Stimulated activated CD4-positive, alpha-beta T cell treated with anti-CD3 and anti-CD28 coated beads, Interleukin-4, amount 100 ng/mL, for 48 hours (primary cell): ENCODE data around the gene SOWAHA.
A peak's percentile ranks its signal among the peaks of the same experiment; 100 is the strongest.

Experiments used
- DNase-seq, 2 donors: peaks; one replicate each; pipeline ENCODE4 v3.0.0-alpha.2; 2020; ENCODE audit warnings: low read depth in 2 of 2

The SOWAHA gene

DNA sequence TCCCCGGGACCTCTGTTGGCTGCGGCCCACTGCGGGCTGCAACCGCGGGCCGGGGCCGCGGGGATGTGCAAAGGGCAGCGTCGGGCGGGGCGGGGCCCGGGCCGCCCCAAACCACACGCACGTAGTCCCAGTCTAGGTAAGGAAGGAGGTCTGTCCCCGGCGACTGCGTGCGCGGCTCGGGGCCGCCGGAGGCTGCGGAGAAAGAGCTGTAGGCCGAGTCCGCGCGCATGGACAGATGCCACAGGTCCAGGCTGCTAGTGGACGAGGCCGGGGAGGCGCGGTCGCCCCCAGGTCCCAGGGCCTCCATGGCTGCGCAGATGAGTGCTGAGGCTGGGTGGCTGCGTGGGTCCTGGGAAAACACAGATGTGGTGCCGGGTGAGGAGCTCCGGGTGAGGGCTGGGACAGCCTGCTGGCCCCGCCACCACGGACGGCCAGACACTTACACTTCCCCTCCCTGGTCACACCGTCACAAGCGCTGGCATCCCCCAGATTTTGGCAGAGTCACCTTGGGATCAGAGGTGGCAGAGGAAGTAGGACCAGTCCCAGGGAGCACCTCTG is 12.8 kb downstream of the SOWAHA start:
- DNase-seq, result no peak

DNA sequence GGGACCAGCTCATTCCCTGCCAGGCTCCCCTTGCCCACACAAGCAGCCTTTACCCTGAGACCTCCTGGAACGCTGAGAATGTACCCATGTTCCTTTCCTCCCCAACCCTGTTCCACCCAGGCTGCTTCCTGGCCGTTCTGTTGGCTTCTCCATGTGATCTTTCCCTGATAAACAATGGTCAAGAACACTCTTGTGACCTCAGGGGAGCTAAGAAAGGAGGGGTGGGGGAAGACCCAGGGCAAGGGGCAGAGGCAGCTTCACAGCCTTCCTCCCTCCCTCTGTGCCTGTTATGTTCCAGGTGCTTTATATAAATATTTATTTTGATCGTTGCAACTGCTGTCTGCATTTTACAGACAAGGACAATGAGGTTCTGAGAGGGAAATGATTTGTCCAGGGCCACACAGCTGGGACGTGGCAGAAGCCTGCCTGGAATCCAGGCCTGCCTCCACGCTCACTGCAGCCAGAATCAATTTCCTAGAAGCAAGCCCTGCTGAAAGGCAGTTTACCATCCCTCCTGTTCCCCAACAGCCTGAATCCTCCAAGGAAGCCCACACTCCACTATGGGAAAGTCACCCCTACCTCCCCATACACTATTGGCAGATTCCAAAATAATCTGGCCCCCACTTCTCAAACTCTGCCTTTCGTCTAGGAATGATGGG is 13.5 kb downstream of the SOWAHA start:
- DNase-seq, result no peak

DNA sequence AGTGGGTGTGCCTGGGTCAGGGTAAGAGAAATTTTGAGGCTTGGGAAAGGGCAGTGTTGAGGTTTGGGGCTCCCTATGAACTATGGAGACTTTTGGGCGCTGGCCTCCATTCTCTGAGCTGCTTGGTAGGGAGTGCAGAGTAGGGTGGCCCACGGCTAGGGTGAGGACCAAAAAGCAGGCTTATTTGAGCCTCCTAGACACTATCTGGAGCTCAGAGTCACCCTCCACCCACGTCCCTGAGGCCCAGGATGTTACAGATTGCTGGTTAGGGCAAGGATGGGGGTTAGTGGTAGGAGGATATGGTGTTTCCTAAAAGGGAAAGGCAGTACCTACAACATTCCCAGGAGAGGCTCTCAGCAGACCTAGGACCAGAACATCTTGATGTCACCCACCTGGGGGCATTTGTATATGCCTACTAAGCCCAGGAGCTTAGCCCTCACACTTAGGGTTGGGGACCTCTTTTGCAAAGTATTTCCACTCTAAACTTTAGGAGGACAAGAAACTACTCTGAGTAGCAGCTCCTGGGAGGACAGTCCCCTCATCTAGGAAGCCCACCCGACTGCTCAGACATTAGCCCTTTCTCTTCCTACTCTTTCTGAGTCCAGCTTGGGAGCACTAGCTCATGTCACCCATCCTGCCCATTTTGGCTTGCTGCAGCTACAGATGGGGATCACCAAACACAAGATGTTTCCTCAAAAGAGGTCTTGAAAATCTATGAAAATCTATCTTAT is 15.0 kb downstream of the SOWAHA start:
- DNase-seq, result no peak

DNA sequence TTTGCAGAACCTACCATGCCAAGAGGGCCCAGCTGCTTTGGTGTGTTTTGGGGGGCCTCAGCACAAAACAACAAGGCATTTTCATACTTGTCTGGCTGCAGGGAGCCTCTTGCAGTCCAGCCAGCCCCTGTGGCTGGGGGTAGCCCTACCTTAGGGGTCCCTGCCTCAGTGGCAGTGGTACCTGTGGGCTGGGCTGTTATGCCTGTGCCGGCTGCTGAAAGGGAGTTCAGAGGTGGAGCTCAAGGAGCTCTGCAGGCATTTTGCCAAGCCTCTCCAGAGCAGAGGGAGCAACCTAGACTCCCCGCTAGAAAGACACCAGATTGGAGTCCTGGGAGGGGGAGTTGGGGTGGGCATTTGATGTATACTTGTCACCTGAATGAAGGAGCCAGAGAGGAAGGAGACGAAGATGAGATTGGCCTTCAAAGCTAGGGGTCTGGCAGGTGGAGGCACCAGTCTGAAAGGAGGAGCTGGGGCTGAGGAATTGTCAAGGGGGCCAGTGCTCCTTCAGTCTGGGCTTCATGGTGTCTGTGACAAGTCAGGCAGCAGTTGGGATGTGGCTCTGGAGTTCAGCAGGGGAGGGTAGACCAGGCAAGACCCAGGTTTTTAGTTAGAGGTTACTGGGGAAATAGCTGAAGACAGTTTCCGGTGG is 15.9 kb downstream of the SOWAHA start:
- no peak for DNase-seq

DNA sequence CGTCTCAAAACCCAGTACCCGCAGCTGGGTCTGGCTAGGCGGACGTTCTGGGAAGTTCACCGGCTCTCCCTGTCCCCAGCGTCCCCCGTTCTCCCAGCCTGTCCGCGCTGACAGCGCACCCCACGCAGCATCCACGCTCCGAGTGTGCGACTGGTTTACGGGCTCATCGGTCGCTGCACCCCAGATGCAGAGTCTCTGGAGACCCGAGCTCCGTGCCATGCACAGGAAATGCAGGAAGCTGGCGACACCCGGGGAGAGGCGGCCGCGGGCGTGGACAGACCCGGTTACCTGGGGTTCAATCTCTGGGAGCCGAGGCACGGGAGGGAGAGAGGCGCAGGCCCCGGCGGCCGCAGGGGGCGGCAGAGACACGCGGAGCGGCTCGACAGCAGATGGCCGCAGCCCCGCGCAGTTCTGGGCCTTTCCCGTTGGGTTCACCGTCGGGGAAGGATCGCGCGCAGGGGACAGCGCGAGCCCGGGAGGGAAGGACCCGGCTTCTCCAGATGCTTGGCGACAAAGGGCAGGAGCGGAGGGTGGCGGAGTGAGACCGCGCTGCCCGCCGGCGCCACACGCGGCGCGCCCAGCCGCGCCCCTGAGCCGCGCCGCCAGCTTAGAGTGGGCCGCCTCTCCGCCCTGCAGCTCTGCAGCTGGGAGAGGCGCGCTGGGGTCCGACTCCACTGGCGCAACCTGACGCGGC is 16.8 kb downstream of the SOWAHA start:
- DNase-seq, result peak; percentile 64 to 65

DNA sequence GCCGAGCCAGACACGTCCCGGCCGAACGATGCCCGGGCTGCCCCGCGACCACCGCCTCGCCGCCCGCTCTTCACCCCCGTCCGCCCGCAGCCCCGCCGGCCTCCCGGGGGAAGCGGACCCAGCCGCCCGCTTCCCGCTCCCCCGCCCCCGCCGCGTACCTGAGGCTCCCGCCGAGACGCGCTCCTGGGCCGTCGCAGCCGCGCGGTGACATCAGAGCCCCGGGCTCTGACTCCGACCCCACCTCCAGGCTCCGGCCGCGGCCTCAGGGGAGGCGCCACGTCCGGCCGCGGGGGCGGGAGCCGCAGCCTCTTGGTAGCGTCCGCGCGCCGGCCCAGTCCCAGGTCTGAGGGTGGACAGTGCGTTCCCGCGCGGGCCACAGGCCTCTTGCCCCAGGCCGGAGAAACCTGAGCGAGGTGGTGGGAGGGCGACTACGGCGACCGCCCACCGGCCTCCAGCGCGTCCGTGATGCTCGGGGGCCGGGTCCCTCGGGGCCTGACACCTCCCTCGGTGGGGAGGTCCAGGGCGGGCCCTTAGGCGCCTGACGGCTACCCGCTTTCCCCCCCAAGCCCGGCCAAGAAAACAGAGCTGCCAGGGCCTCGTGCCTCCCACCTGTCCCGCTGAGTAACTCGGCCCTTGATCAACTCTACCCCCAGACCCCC is 17.5 kb downstream of the SOWAHA start, which contains the start of gene SHROOM1:
SHROOM1 (minus strand) TSS at position 212 of the 659 bp plus-strand sequence. CDS start 4,507 bp downstream, outside the sequence.
- no peak for DNase-seq

DNA sequence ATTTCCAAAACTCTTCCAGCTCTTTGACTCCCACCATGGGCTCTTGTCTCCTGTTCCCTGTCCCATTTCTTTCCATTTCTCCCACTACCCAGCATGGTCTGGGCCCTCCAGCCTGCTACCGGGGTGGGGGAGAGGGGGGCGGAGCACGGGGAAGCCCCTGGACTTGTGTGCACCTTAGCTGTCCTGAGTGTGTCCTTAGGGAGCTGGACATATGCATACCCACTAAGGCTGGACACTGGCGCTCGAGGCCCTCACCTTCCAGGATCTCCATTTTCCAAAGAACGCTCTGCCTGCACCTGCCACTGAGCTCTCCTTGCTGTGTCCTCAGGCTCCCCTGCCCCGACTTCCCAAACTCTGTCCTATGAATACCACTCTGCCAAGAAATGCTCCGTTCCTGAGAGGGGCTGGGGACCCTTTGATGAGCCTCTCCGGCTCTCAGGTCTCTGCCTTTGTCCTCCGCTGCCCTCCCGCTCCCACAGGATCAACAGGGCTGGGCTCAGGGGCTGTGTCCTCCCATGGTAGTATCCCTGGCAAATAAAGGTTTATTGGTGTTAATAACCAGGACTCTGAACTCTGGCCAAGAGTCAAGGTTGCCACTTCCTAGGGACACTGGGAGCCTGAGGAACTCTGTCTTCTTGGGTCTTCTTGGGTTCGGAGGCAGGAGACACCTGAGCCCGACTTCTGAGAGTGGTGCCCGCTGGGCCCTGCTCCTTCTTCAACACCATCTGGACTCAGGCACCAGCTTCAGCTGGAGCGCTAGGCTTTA is 18.2 kb downstream of the SOWAHA start:
- DNase-seq, result no peak

DNA sequence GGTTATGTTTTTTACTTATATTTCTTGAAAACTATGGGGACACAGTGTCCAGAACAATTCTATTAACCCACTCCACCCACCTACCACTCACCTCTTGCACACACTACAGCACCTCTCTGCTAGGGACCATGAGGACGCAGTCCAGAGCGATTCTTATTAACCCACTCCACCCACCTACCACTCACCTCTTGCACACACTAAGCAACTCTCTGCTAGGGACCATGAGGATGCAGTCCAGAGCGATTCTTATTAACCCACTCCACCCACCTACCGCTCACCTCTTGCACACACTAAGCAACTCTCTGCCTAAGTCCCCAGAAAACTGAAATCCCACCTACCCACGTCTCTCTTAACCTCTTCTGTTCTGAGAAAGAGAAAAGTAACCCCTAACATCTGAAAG is 19.5 kb downstream of the SOWAHA start:
- DNase-seq, result no peak

DNA sequence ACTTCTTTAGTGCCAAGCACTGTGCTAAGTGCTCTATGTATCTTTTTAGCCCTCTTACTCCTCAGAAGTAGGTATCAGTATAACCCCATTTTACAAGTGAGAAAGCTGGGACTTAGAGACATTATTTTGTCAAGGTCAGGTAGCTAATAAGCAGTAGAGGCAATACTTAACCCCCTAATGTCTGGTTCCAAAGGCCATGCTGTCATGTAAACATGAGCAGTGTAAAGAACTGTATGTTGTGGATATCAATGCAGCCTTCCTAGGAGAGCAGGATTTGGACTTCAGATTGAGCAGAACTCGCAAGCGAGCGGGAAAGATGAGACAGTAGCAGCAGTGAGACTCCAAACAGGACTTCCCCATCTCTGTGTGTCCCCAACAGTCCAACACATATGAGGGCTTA is 21.0 kb downstream of the SOWAHA start:
- DNase-seq, result no peak

DNA sequence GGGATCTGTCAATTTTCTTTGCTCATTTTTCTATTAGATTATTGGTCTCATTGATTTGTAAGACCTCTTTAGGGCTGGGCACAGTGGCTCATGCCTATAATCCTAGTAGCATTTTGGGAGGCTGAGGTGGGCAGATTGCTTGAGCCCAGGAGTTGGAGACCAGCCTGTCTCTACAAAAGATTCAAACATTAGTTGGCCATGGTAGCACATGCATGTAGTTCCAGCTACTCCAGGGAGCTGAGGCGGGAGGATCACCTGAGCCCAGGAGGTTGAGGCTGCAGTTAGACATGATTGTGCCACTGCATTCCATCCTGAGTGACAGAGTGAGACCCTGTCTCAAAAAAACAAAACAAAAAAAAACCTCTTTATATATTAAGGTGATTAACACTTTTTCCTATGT is 23.8 kb downstream of the SOWAHA start:
- no peak for DNase-seq

DNA sequence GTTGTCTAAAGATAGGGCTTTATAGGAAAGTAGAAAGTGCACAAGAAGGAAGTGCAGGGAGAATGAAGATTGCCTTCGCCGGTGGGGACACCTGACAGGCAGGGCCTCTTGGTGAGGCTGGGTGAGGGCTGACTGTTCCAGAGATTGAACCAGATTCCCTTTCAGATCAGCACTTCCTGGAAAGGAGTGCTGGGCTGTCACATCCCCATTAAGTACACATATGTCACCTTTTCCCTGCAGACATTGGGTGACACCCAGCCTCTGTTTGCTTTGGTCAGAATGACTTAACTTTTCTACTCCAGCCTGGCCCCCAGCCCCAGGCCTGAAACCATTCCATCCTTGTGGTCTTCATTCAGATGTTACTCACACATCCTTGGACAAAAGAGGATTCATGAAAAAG is 24.8 kb downstream of the SOWAHA start:
- no peak for DNase-seq

DNA sequence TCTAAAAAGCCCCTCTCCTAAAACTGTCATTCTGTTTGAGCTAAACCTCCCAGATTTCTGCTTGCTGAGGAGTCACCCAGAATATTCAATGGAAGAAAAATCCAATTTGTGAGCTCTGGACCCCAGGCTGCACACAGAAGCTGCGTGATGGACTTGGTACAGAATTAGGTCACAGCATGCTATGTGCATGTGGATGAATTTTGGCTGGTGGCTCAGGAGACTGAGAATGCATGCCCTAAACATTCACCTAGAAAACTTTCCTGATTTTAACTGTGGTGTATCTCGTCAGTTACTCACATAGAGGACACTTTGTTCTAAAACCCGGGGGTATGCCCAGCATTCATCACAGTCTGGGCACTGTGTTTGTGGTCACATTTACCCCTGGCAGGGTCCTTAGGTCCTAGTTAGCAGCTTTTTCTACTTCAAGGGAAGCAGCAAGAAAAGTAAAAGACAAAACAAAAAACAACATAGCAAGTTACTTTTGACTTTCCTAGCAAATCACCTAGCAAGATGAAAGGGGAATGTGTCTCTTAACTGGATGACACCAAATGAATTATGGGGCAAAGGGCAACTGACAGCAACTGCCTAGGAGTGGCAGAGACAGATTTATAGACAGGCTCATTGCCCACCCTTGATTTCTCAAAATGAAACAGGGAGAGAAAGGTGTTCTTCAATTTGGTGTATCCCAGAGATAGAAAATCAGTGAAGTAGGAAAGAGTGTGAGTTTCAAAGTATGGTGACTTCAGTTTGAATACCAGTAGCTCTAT is 25.6 kb downstream of the SOWAHA start:
- no peak for DNase-seq

DNA sequence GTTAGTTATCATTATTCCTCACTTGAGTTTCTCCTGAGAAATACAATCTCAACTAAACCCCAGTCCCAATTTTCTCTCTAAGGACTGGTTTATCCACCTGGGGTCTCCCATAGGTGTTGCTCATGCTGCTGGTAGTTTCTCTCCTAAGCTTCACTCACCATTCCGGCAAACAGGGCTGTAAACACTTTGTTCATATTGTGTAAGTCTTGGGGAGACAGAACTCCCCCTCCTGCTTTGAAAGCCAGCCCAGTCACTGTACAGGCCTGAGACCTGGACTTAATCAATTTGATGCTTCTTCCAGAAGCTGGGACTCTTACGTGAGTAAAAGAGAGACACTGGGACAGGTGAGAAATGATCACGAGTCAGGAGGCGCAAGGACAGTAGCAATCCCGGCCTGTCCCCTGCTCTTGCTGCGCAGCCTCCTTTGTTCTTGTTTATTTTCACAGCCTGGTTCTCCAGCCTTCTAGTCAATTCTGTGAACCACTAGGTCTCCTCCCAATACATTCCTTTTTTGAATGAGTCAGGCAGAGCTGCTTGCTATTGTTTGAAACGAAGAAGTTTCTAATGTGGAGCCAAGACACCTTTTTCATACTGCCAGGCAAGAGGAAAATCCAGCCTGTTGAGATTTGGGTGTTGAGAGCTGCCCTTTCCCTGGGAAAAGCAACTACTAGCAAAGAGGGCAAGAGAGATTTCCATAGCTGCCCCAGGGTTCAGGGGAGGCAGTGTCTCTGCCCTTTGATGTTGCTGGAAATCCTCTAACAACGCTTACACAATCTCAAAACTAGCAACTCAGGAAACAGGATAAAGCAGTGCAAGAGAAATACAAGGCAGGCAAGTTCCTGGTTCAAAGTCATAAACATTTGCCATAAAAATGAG is 26.6 kb downstream of the SOWAHA start:
- DNase-seq, result no peak

DNA sequence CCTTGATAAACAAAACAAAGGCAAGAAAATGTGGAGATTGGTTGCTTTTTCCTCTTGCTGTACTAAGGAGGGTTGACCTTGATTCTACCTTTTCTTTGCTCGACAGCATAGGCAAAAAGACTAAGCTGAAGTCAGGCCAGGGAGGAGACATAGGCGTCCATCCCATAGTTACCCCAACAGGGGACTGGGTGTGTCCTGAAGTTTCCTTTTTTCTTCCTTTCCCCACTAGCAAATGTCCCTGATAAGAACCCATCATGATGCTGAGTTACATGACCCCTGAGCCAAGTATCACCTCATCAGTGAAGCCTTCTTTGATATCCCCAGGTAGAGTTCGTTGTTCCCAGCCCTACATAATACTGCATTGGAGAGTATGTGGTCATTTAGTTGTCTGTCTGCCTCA is 27.2 kb downstream of the SOWAHA start:
- no peak for DNase-seq

DNA sequence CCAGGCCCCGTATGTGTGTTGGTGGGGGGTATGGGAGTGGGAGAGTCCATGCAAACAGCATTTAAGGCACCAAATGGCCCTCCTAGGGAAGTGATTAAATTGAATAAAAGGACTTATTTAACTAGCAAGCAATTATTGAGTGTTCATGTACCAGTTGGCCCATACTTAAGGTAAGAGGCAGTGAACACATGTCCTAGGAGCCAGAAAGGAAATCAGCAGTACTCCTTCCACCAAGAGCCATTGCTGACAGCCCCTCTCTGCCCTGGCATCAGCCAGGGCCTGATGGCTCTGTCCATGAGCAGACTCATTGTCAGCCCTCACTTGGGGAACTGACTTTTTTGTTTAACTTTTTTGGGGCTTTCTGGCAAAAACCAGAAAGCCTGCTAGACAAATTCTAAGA is 27.8 kb downstream of the SOWAHA start:
- no peak for DNase-seq

DNA sequence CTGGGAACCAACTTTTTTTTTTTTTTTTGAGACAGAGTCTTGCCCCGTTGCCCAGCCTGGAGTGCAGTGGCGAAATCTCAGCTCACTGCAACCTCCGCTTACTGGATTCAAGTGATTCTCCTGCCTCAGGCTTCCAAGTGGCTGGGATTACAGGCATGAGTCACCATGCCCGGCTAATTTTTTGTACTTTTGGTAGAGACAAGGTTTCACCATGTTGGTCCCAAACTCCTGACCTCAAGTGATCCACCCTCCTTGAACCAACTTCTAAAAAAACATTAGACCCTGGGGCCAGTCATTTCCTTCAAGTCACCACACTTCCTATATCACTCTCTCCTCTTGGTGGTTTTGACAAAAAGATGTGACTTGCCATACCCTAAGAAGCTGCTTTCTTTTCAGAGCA is 28.2 kb downstream of the SOWAHA start:
- DNase-seq, result no peak

DNA sequence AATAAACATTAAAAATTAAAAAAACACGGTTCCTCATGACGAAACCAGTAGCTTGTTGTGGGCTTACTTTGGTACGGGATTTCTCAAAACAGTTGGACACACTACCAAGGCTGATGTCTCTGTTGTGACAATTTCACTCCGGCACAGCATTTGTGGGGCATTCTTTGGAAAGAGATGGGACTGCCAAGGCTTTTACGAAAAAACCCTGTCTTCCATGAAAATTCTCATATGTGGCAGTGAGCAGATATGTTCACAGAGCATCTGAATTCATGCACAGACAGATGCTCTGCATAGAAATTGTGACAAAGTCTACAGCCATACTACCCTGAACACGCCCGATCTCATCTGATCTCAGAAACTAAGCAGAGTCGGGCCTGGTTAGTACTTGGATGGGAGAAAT is 35.2 kb downstream of the SOWAHA start:
- DNase-seq, result no peak

DNA sequence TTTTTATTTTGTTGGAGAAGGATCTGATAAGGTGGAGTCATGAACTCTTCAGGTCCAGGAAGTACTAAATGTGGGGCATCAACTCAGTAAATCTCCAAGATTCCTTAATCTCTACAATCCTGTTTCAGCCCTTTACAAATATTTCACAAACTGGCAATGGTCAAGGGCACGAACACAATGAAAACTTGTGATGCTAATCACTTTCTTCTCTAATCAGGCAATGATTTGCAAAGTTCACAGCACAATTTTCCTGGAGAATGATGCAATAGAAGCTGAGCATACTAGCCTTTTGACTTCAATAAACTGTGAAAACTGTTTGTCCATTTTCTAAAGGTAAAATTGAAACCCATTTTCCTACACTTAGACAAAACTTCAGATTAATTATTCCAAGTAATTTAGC is 36.2 kb downstream of the SOWAHA start:
- DNase-seq, result no peak

DNA sequence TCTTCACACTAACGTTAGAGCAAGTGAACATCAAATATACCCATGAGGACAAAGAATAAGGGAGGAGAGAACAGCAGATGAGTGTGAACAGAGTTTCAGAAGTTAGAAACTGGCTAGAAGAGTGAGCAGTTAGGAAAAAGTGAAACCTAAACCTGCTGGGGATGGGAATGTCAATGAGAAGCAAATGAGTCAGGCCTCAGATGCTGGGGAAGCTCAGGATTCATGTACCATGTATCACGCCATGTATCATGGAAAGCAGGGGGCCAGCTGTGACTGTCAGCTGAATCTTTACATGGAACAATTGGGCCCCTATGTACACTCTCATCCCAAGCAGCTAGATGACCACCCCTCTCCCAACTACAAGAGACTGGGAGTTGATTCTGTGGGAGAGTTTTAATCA is 37.0 kb downstream of the SOWAHA start:
- DNase-seq, result no peak
